ENCODE results near the gene SCN2B. TPM values are rescaled to one million over a fixed set of nuclear protein-coding genes. Genes with fewer than 3 reads are reported as not detected.

The SCN2B gene
- total and polyA plus RNA-seq, 8 donors = 0.04 to 0.31 (median 0.06) TPM

DNA sequence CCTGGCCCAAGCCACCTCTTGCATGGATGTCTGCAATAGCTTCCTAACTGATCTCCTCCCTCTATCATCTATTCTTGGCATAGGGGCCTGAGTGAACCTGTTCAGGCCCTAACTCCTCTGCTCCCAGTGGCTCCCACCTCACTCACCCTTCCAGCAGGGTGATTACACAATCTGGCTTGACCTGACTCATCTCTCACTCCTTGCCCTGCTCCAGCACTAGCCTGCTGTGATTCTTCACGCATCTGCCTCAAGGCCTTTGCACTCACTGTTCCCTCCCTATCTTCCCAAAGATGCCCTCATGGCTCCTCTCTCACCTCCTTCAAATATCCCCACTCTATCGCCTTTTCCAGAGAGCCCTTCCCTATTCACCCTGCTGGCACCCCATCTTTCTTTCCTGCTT, 34.4 kb downstream of the SCN2B start:
- WGBS, 2 donors = 38 to 49% methylated on average over 2 of the region's 2 CpGs
- FAIRE-seq (no peak), ATAC-seq (no peak), DNase-seq (no peak)
- TF ChIP-seq, protein P1, sequence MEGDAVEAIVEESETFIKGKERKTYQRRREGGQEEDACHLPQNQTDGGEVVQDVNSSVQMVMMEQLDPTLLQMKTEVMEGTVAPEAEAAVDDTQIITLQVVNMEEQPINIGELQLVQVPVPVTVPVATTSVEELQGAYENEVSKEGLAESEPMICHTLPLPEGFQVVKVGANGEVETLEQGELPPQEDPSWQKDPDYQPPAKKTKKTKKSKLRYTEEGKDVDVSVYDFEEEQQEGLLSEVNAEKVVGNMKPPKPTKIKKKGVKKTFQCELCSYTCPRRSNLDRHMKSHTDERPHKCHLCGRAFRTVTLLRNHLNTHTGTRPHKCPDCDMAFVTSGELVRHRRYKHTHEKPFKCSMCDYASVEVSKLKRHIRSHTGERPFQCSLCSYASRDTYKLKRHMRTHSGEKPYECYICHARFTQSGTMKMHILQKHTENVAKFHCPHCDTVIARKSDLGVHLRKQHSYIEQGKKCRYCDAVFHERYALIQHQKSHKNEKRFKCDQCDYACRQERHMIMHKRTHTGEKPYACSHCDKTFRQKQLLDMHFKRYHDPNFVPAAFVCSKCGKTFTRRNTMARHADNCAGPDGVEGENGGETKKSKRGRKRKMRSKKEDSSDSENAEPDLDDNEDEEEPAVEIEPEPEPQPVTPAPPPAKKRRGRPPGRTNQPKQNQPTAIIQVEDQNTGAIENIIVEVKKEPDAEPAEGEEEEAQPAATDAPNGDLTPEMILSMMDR (IDR thresholded peaks at IDR 0.05) = no peak
- no peaks in the 10 kb centered on the region for H3K36me3 ChIP-seq
- intact Hi-C loops (cut with DNase I) = no loop called here
- H3K27me3 ChIP-seq = no peaks in the 10 kb centered on the region
- no peaks in the 10 kb centered on the region for H3K4me1 ChIP-seq
- no peaks in the 10 kb centered on the region for H3K9me3 ChIP-seq
- no peak overlapping the region for H3K4me3 ChIP-seq
- no peak overlapping the region for H3K27ac ChIP-seq

DNA sequence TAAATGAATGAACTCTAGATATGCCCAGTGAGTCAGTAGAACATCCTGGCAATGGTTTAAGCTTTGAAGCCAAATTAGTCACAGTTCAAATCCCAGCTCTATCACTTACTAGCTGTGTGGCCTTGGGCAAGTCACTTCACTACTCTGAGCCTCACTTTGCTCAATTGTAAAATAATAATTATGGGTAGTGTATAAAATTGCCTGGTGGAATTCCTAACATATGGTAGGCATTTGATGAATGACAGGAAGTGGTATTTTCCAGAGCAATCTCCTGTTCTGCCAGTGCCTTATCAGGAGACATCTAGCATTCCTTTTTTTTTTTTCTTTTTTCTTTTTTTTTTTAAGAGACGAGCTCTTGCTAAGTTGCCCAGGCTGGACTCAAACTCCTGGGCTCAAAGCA, 36.9 kb downstream of the SCN2B start:
- intact Hi-C loops (cut with DNase I) = no loop called here
- no peak for DNase-seq
- TF ChIP-seq, protein P1 (IDR thresholded peaks at IDR 0.05) = no peak
- no peak for ATAC-seq
- H3K36me3 ChIP-seq = no peaks in the 10 kb centered on the region
- no peaks in the 10 kb centered on the region for H3K4me1 ChIP-seq
- H3K9me3 ChIP-seq = no peaks in the 10 kb centered on the region
- WGBS, 2 donors = 0 to 18% methylated on average over 1 of the region's 1 CpG
- no peak overlapping the region for H3K27ac ChIP-seq
- H3K4me3 ChIP-seq = no peak overlapping the region
- no peaks in the 10 kb centered on the region for H3K27me3 ChIP-seq
- no peak for FAIRE-seq

DNA sequence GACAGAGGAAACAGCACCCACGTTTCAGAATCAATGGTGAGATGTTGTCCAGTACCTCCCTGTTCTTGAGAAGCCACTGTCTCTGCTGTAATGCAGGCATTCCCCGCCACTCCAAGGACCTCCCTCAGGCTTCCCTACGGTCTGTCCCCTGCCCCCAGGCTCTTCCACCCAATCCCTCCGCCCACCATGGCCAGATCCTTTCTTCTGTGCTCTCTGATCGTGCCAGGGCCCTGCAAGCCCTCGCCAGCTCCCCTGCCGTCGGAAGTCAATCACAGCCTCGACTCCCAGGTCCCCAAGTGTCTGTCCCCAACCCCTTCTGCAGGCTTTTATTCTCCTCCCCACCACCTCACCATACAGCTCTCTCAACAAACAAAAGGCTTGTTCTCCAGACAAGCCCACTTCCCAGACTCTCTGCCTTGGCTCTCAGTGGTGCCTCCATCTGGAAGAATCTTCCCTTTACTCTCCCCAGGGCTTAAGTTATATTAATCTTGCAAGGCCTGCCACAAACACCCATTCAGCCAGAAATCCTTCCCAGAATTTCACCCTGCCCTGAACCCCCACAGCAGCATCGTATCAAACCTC, 37.5 kb downstream of the SCN2B start:
- no peak for DNase-seq
- H3K27ac ChIP-seq = no peak overlapping the region
- no peaks in the 10 kb centered on the region for H3K27me3 ChIP-seq
- WGBS, 2 donors = 51 to 52% methylated on average over 10 of the region's 10 CpGs
- no peaks in the 10 kb centered on the region for H3K4me1 ChIP-seq
- no peaks in the 10 kb centered on the region for H3K9me3 ChIP-seq
- intact Hi-C loops (cut with DNase I) = no loop called here
- H3K4me3 ChIP-seq = no peak overlapping the region
- no peak for ATAC-seq
- TF ChIP-seq, protein P1 (IDR thresholded peaks at IDR 0.05) = no peak
- H3K36me3 ChIP-seq = no peaks in the 10 kb centered on the region
- no peak for FAIRE-seq

DNA sequence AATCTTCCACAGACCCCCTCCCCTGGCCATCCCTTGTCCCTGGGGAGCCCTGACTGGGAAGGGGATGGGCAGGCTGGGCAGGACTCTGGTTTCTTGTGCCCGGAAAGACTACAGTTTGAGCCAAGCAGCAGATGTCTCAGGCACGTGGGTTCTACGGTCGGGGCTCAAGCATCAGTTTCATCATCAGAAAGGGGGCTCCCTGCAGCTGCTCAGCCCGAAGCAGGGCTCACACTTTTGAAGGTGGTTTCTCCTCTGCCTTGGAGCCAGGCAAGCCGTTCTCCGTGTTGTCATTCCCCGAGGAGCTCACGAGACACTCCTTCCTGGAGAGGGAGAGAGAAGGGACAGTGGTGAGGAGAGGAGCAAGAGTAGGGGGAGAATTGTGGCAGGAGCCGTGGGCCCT, 39.6 kb downstream of the SCN2B start:
- 66 to 78% methylated on average over 10 of the region's 10 CpGs for WGBS, 2 donors
- no peak overlapping the region for H3K27ac ChIP-seq
- H3K36me3 ChIP-seq = no peaks in the 10 kb centered on the region
- FAIRE-seq (no peak), DNase-seq (no peak), ATAC-seq (no peak)
- H3K27me3 ChIP-seq = no peaks in the 10 kb centered on the region
- peaks cover 0 to 5% (median 0%) of the 10 kb centered on the region in 3 donors for H3K4me1 ChIP-seq
- TF ChIP-seq, protein P1 (IDR thresholded peaks at IDR 0.05) = no peak
- H3K4me3 ChIP-seq = no peak overlapping the region
- intact Hi-C loops (cut with DNase I) = no loop called here
- H3K9me3 ChIP-seq = no peaks in the 10 kb centered on the region

DNA sequence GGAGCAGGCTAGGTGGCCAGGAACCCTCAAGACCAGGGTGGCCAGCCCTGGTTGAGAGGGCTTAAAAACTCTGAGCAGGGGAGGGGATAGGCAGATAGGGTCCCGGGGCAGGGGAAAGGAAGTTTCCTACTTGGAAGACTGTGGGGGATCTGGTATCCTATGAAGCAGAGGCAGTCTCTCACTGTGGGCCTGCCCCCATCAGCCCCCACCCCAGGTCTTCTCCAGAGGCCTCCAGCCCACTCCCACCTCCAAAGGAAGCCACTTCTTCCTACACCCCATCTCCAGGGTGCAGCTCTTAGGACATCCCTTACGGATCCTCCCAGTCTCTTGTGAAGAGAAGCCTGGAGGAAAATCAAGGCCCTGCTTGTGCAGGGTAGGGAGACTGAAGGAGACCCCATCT, 40.1 kb downstream of the SCN2B start:
- intact Hi-C loops (cut with DNase I) = no loop called here
- TF ChIP-seq, protein P1 (IDR thresholded peaks at IDR 0.05) = no peak
- Histone ChIP-seq H3K36me3 (no peaks in the 10 kb centered on the region), H3K4me3 (no peak overlapping the region), H3K4me1 (peaks cover 0 to 5% (median 0%) of the 10 kb centered on the region in 3 donors), H3K9me3 (no peaks in the 10 kb centered on the region), H3K27ac (no peak overlapping the region), H3K27me3 (no peaks in the 10 kb centered on the region)
- WGBS, 2 donors = 72 to 87% methylated on average over 2 of the region's 2 CpGs
- DNase-seq (no peak), FAIRE-seq (no peak), ATAC-seq (no peak)

All from pancreas (tissue), 10 donors.